DOHH2 (cell line): Measurements from ENCODE around the gene JARID2.

Experiments used
- CTCF ChIP-seq: fragments of 200-600 bp; sonication (generic); IDR thresholded peaks from one replicate; pipeline ENCODE4 v1.5.1; 2014; ENCODE audit warnings: antibody characterized with exemption, mild to moderate bottlenecking, low read depth, low read length; ENCODE audit not compliant: poor library complexity, severe bottlenecking
- EZH2phosphoT487 ChIP-seq: fragments of 200-600 bp; sonication (generic); IDR thresholded peaks from 2 replicates; pipeline ENCODE4 v1.6.1; 2017; ENCODE audit warnings: borderline replicate concordance, mild to moderate bottlenecking, antibody characterized with exemption, low read length, moderate library complexity, mixed read lengths

DNA sequence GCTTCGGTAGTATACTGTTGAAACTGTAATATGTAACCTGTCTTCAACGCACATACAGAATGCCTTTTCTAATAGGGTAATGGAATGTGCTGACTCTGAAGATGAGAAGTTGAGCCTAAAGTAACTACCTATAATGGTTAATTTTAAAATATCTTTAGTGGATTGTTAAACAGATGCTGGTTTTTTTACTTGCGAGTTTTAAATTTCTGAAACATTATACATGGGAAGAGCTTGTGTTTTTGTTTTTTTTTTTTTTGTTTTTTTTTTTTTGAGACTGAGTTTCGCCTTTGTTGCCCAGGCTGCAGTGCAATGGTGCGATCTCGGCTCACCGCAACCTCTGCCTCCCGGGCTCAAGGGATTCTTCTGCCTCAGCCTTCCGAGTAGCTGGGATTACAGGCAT lies 166.9 kb downstream of the JARID2 start:
- no peak for TF ChIP-seq CTCF
- no peak for TF ChIP-seq EZH2phosphoT487
